HG03196 (cell line): ENCODE data around the gene COL12A1.

Experiments used
- ATAC-seq: cut with Tn5 transposase; IDR thresholded peaks from one replicate; pipeline ENCODE4 v1.9.1; 2021; ENCODE audit not compliant: unreplicated experiment

Gene COL12A1

DNA sequence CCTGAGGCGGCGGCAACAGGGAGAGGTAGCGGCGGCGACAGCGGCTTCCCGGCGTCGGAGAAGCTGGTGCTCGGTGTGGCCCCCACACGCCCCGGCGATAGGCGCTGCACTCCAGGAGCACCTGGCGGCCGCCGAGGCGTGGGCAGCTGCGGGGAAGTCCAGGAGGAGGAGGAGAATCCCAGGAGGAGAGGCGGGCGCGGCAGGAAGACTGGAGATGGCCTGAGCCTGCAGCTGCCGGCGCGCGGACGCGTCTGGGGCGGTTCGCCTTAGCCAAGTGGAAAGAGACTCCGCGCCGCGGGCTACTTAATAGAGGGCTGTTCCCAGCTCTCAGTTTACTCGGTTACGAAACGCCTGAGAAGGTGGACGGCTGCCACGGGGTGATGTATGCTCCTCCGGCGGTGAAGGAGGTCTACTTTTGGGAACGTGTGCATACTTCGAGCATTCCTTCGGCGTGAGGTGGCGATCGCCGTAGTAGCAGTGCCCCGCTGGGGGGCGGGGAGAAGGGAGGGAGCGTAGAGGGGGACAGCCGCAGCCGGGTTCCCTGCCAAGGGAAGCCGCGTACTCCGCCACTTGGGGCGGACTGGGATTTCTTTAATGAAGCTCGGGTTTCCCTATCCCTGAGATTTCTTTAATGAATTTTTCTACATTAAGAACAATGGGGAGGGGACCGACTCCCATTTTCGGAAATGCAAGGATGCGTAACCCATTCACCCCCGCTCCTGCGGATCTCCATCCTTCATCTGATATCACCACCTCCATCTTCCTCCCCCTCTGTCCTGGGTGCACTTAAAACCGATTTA, at the start of gene COL12A1:
TSS of gene COL12A1 (minus strand) at position 278 of the 800 bp plus-strand sequence. CDS start 3,261 bp downstream, outside the sequence.
- no peak for ATAC-seq

DNA sequence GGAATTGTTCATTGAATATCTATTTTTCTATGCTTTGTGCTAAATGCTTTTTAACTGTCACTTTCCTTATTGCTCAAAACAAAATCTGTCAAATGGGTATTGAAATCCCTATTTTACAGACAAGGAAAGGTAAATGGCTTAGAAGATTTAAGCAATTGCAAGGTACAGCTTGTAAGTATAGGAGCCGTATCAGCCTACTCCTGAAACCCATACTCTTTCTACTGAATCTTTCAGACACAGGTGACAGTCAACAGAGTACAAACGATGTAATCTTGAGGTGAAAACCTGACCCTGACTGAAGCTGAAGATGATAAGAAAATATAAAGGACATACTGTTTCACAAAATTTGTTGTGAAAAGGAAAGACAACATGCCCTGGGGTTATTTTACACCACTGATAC, 44.7 kb upstream of the COL12A1 start:
- ATAC-seq: no peak

- ATAC-seq: no peak
Observed at GRCh38 chr6:75249837-75250236, 44.0 kb upstream of the COL12A1 start.

GRCh38 chr6:75246386-75246785, 40.5 kb upstream of the COL12A1 start:
- no peak for ATAC-seq

DNA sequence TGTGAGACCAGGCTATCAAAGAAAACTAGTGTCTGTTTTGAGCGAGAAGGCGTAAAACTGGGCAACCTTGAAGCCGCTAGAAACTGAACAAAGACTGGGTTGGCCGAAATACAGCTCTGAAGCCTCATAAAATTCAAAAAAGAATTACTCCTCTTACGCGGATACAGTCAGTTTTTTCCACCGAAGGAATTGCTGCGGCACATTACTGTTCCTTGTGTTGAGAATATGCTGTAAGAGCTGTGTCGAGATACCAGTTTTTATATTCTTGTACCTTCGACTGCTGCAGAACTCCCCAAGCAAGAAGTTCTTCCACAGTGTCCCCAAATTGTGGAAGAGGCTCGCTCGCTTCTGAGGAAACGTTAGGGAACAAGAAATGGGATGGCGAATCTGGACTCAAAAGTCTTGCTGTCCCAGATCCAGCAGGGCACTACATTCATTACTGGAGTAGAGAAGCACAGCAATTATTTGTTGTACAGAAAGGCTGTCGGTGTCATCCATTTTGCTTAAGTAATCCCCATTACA, 38.3 kb upstream of the COL12A1 start:
- no peak for ATAC-seq

DNA sequence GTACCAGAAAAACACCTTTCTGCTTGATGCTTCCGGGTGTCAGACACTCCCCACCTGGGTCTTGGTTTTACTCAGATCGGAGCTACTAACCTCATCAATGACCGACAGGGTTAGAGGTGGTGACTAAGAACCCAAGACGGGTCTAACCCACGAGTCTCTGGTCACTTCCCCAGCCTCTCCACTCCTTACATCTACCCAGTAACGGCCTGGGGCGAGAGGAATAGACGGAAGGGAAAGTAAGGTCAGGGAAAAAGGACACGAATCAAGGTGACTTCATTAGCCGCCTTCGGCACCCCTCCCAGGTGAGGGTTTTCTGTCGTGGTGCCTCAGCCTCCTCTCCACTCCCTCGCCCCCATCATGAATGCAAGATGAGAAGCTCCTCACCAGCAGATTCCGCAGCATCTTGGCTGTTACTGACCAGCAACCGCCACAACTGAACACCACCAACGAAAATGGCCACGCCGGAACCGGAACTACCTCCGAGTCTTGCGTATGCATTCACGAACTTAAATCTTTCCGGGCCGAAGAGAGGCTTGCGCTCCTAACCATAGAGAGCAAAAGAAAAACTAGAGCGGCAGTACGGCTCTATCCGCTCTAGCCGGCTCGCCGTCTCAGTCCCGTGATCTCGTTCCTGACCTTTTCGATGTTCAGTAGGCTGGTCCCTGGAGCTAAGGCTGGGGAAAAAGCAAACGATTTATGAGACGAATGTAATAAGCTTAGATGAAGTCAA, 37.6 kb upstream of the COL12A1 start, which contains the start of gene COX7A2:
TSS of gene COX7A2 (minus strand) at position 469 of the 730 bp plus-strand sequence. CDS start at position 402, 67 bp downstream.
- peak; percentile 97 for ATAC-seq

DNA sequence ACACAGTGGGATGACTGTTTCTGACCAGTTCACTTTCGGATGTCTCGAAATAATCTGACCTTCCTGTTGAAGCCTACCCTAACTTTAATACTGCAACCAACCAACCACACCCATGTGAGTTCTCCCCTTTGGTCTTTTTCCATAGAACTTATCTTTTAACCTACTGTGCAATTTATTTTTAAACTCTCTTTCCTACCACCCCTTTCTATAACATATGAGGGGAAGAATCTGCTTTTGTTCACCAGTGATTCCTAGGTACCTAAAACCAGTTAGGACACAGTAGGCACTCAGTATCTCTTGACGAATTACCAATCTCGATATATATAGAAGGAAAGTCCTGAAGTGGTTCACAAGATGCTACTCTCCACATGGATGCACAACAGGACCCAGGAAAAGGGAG, 30.8 kb upstream of the COL12A1 start:
- ATAC-seq: no peak

DNA sequence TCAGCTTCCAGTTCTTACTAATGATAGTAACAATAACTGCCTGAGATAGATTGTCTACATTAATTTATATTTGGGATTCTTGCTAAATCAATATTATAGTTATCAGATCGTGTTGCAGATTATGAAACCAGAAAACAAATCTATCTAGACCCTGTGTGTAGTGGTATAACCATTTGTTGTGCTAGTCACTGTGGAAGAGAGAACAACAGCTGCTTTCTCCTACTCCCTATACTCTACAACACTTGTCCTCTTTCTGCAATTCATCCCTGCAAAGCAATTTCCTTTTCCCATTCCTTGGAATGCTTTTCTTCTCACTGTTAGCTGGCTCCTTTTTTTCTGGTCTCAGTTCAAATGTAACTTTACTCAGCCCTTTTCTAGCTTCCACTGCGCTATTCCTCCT, 29.4 kb upstream of the COL12A1 start:
- ATAC-seq: no peak

DNA sequence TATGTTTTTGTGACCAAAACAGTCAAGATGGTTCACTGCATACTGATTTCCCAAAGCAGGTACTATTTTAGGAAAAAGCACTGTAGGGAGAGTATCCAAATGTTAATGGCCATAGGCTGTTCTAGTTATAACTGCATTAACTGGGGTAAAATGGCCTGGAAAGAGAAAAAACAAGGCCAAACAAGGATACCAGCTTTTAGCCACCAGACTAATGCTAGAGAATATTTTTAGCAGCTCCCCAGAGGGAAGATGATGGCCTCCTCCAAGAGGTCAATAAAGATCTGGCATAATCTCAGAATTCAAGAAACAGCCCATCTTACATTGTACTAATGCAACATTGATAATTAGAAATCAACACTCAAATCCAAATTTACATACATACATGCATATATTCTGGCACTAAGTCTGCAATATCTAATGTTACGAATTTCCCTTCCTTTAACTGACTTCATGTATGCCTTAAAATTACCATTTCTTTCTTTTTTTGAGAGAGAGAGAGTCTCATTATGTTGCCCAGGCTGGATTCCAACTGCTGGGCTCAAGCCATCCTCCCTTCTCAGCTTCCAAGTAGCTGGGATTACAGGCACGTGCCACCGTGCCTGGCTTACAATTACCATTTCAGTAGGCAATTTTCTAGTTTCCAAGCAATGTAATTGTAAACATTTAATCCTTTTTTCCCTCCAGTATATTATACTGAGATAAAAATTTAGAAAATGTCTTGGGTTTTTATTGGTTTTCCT, 28.4 kb upstream of the COL12A1 start:
- ATAC-seq: no peak

DNA sequence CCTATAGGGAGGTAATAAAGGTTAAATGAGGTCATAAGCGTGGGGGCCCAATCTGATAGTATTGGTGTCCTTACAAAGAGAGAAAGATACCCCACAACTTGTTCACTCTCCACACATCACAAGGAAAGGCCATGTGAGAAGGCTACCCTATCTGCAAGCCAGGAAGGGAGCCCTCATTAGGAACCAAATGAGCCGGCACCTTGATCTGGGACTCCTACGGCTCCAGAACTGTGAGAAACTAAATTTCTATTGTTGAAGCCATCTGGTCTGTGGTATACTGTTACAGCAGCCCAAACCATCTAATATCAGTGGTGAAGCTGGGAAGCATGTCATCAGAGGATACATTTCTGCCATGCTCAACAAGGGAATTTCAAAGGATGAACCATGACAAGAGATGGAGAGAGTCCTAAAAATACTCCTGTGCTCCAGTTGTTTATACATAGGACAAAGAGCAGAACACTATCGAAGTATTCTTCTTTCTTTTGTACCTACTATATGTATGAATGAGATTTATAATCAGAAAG, 27.3 kb upstream of the COL12A1 start:
- ATAC-seq: no peak

DNA sequence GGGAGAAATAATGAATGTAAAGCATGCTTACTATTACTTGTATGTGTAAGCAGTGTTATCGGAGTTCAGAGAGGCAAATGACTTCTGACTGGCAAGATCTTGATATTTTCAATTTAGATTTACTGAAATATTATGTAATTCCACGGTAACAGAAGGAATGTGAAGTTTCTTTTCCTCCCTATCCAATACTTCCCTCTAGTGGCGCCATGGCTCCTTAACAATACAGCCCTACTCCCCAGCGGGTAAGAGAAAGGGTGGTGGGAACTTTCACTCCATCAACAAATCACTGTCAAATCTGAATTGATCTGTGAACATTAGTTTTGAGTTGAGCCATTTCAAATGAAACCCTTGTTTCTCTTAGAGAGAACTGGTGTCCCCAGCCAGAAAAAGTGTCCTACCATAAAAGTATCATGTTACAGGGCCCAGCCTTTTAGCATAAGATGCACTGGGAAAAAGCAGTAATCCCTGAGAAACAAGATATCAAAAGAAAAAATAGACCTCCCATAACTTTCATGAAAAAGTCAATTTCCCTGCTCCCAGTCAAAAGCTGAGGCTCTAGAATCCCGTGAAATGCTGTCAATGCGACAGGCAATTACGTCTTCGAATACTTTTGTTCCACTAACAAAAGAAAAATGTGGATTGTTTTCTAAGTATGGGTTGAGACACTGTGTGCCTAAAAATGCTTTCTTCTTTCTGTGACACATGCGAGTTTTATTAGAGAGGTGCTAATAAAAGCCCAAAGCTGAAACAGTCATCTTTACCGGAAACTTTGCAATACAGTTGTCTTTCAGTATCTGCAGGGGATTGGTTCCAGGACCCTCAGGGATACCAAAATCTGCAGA, 24.9 kb upstream of the COL12A1 start:
- ATAC-seq: no peak

- no peak for ATAC-seq
Observed at GRCh38 chr6:75224303-75224926, 18.6 kb upstream of the COL12A1 start.

- no peak for ATAC-seq
Observed at GRCh38 chr6:75223428-75223827, 17.6 kb upstream of the COL12A1 start.

- no peak for ATAC-seq
Observed at GRCh38 chr6:75222261-75222660, 16.4 kb upstream of the COL12A1 start.

DNA sequence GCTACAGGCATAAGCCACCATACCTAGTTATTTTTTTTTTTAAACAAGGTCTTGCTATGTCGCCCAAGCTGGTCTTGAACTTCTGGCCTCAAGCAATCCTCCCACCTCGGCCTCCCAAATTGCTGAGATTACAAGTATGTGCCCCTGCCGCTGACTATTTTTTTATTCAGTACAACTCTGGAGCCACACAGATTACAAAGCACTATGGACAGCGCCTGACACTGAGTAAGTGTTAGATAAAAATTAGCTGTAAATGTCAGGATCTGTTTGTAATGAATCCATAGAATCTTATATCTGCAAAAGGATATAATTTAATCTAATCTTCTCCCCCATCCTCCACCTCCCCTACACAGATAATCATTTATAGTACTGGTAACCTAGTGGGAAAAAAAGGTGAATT, 15.3 kb upstream of the COL12A1 start:
- no peak for ATAC-seq

DNA sequence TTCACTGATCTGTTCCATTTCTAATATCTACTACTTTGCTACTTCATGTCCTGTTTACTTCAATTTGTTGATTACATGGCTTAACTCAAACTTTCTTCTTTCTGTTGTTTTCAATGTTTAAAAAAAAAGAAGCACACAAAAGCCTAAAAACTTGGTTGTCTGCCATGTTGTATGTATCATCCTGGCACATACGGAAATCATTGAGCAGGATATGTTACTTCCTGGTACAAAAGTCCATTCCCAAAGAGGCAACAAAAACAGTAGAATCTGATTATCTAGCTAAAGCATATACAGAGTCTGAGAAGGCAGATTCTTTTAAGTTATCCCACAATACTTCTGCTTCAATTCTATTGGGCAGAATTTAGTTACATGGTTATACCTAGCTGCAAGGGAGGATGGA, 14.5 kb upstream of the COL12A1 start:
- ATAC-seq: no peak

DNA sequence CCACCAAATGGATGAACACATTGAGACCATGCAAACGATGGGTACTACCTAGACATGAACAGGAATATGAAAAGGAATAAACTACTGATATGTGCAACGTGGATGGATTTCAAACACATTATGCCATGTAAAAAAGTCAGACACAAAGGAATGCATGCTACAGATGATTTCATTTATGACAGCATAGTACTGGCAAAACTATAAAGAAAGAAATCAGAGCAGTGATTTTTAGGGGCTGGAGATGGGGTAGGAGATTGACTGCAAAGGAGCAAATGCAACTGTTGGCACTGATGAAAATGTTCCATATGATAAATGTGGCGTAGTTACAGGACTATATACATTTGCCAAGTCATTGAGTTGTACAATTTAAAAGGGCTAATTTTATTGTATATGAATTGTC, 13.4 kb upstream of the COL12A1 start:
- ATAC-seq: no peak

GRCh38 chr6:75217193-75217592, 11.3 kb upstream of the COL12A1 start:
- ATAC-seq: no peak

GRCh38 chr6:75215291-75215690, 9.4 kb upstream of the COL12A1 start:
- ATAC-seq: no peak

GRCh38 chr6:75213732-75214131, 7.9 kb upstream of the COL12A1 start:
- ATAC-seq: no peak
